RWPE1 (cell line): ENCODE results near the gene GALNT2.

ENCODE experiments used
- CTCF ChIA-PET: fragments of 350-600 bp; sonication (Branson Sonifier 250); formaldehyde crosslinking; extraction: SDS; loops from one replicate; lab custom pipeline; 2021; lab: Yijun Ruan, JAX
- POLR2A ChIA-PET: fragments of 400-600 bp; formaldehyde crosslinking; extraction: SDS; loops from one replicate; lab custom pipeline; 2020; ENCODE audit warnings: antibody characterized with exemption; ENCODE audit not compliant: low non-redundant PET; lab: Yijun Ruan, JAX
- DNase-seq: peaks from one replicate; pipeline ENCODE4 v3.0.0; 2012; ENCODE audit warnings: low spot score
- H3K27ac ChIP-seq: fragments of 450-650 bp; 2 replicates; pipeline ENCODE4 v1.5.1; 2017
- CTCF ChIP-seq: fragments of 450-650 bp; conservative IDR thresholded peaks from 2 replicates; pipeline ENCODE4 v1.5.1; 2017; ENCODE audit warnings: low read depth, mild to moderate bottlenecking

GALNT2 gene

GRCh38 chr1:230139315-230139714, 72.3 kb downstream of the GALNT2 start:
- H3K27ac ChIP-seq: no peak overlapping the region
- no peak for DNase-seq
- no peak for TF ChIP-seq CTCF
- POLR2A ChIA-PET: no interaction called here
- CTCF ChIA-PET: no interaction called here

- CTCF ChIA-PET: no interaction called here
- POLR2A ChIA-PET: no interaction called here
- no peak for DNase-seq
- H3K27ac ChIP-seq: peak overlapping the region; percentile 33
- no peak for TF ChIP-seq CTCF
Measured at GRCh38 chr1:230139741-230140140, 72.7 kb downstream of the GALNT2 start.

- ChIA-PET POLR2A (no interaction called here), CTCF (interaction anchor here (0.6 kb wide), 2 partner anchors 62 to 506 kb away, joined by 3 read pairs; no protein-coding TSS in a partner anchor)
- no peak for DNase-seq
- H3K27ac ChIP-seq: peak overlapping the region; percentile 33
- TF ChIP-seq CTCF: no peak
Measured at GRCh38 chr1:230140221-230141020, 73.4 kb downstream of the GALNT2 start.

- no peak overlapping the region for H3K27ac ChIP-seq
- POLR2A ChIA-PET: no interaction called here
- CTCF ChIA-PET: interaction anchor here (0.6 kb wide), 2 partner anchors 63 to 507 kb away, joined by 3 read pairs; no protein-coding TSS in a partner anchor
- TF ChIP-seq CTCF: no peak
- no peak for DNase-seq
Measured at GRCh38 chr1:230141021-230141648, 74.1 kb downstream of the GALNT2 start.

- POLR2A ChIA-PET: interaction anchor here (0.7 kb wide), 1 partner anchor 74 kb away, joined by 5 read pairs; no protein-coding TSS in a partner anchor
- CTCF ChIA-PET: no interaction called here
- TF ChIP-seq CTCF: no peak
- DNase-seq: no peak
- no peak overlapping the region for H3K27ac ChIP-seq
Measured at GRCh38 chr1:230141797-230142607, 75.0 kb downstream of the GALNT2 start.

- POLR2A ChIA-PET: no interaction called here
- TF ChIP-seq CTCF: no peak
- H3K27ac ChIP-seq: peak overlapping the region; percentile 27; the same call in 1 of the 2 replicates
- CTCF ChIA-PET: no interaction called here
- DNase-seq: no peak
Measured at GRCh38 chr1:230142608-230143210, 75.7 kb downstream of the GALNT2 start.
